CD4-positive, alpha-beta T cell treated with Interleukin-1 beta for 1 hour (primary cell): ENCODE measurements around the gene SNIP1.
"Not testable (repeated sequence)": the region's sequence is repeated elsewhere in the genome, so short reads cannot be mapped to it uniquely, and the experiment has no call there.

Source experiments
- DNase-seq, 2 donors: peaks; one replicate each; pipeline ENCODE4 v3.0.0-alpha.2; 2020 to 2022

SNIP1 gene

GRCh38 chr1:37559080-37559479 lies 5.0 kb upstream of the SNIP1 start:
- no peak for DNase-seq

GRCh38 chr1:37558411-37558810 lies 4.3 kb upstream of the SNIP1 start:
- no peak for DNase-seq

GRCh38 chr1:37557402-37557801 lies 3.3 kb upstream of the SNIP1 start:
- DNase-seq: no peak

GRCh38 chr1:37556712-37557196 lies 2.7 kb upstream of the SNIP1 start, which contains the start of gene DNALI1:
TSS of gene DNALI1 (plus strand) at chr1:37556940. CDS start at chr1:37556995, 55 bp downstream.
- DNase-seq: peak; percentile 27 to 42

- no peak for DNase-seq
These were observed 531 bp downstream of the SNIP1 start for GRCh38 chr1:37553598-37553926.

GRCh38 chr1:37549341-37549740 lies 4.8 kb downstream of the SNIP1 start:
- DNase-seq: no peak

GRCh38 chr1:37545019-37545418 lies 9.1 kb downstream of the SNIP1 start:
- DNase-seq: no peak

GRCh38 chr1:37544530-37544929 lies 9.6 kb downstream of the SNIP1 start:
- DNase-seq: no peak

GRCh38 chr1:37540036-37540785 lies 13.9 kb downstream of the SNIP1 start:
- no peak for DNase-seq

- not testable (repeated sequence) for DNase-seq
These were observed 14.9 kb downstream of the SNIP1 start for GRCh38 chr1:37539154-37539553.

- DNase-seq: no peak
These were observed 16.7 kb downstream of the SNIP1 start for GRCh38 chr1:37537378-37537777.

- no peak for DNase-seq
These were observed 20.6 kb downstream of the SNIP1 start for GRCh38 chr1:37533317-37534093.

- not testable (repeated sequence) for DNase-seq
These were observed 21.5 kb downstream of the SNIP1 start for GRCh38 chr1:37532418-37533156.

- not testable (repeated sequence) for DNase-seq
These were observed 24.2 kb downstream of the SNIP1 start for GRCh38 chr1:37529888-37530287.

GRCh38 chr1:37519613-37520012 lies 34.5 kb downstream of the SNIP1 start:
- peak in 1 of 2 donors; percentile 10 for DNase-seq

GRCh38 chr1:37518929-37519328 lies 35.2 kb downstream of the SNIP1 start:
- peak; percentile 66 to 74 for DNase-seq

- not testable (repeated sequence) for DNase-seq
These were observed 35.9 kb downstream of the SNIP1 start for GRCh38 chr1:37518241-37518640.

- DNase-seq: no peak
These were observed 36.5 kb downstream of the SNIP1 start for GRCh38 chr1:37517569-37517968.

GRCh38 chr1:37515185-37516034 lies 38.7 kb downstream of the SNIP1 start:
- no peak for DNase-seq

GRCh38 chr1:37514350-37515184 lies 39.5 kb downstream of the SNIP1 start, which contains the start of gene MEAF6:
TSS of gene MEAF6 (minus strand) at chr1:37514766. CDS start at chr1:37514746, 20 bp downstream.
- peak; percentile 85 to 86 for DNase-seq

- peak; percentile 51 to 56 for DNase-seq
These were observed 40.2 kb downstream of the SNIP1 start for GRCh38 chr1:37513795-37514349.
